Fibroblast of lung (primary cell): ENCODE measurements around the gene TMEM30B. TPM values are rescaled to one million over a fixed set of nuclear protein-coding genes. Genes with fewer than 3 reads are reported as not detected.

ENCODE experiments used
- DNase-seq, 2 donors: peaks; one replicate each; pipeline versions ENCODE4 v3.0.0 to v3.0.0-alpha.2; 2010; ENCODE audit warnings: low read depth in 2 of 2
- H2AFZ ChIP-seq: 2 replicates; pipeline ENCODE4 v1.5.1; 2012; ENCODE audit warnings: low read length, control low read depth, inconsistent platforms
- H3K27ac ChIP-seq: 2 replicates; pipeline ENCODE4 v1.5.1; 2011; ENCODE audit warnings: low read length, control low read depth; ENCODE audit not compliant: insufficient read depth
- H3K27me3 ChIP-seq: 2 replicates; pipeline ENCODE4 v1.5.1; 2011; ENCODE audit warnings: mild to moderate bottlenecking, low read length; ENCODE audit not compliant: control insufficient read depth, insufficient read depth
- H3K36me3 ChIP-seq: 2 replicates; pipeline ENCODE4 v1.5.1; 2011; ENCODE audit warnings: low read length; ENCODE audit not compliant: control insufficient read depth, insufficient read depth
- H3K4me1 ChIP-seq: 2 replicates; pipeline ENCODE4 v1.5.1; 2011; ENCODE audit warnings: low read length; ENCODE audit not compliant: control insufficient read depth, insufficient read depth; ENCODE audit errors: extremely low read depth
- H3K4me2 ChIP-seq: 2 replicates; pipeline ENCODE4 v1.5.1; 2011; ENCODE audit warnings: low read length, control low read depth; ENCODE audit not compliant: insufficient read depth; ENCODE audit errors: extremely low read depth
- H3K4me3 ChIP-seq, 4 experiments: fragments of 200-600 bp in 1 of 4; sonication (generic) in 1 of 4; replicated peaks in 1 of 4; 2 replicates each; pipeline ENCODE4 v1.5.1; 2011 to 2016; ENCODE audit warnings: low read length in 4 of 4, low read depth in 3 of 4, mild to moderate bottlenecking in 3 of 4, control low read depth in 2 of 4, inconsistent platforms in 1 of 4, mixed read lengths in 1 of 4; ENCODE audit not compliant: insufficient read depth in 1 of 4; ENCODE audit errors: control extremely low read depth in 1 of 4
- H3K79me2 ChIP-seq: 2 replicates; pipeline ENCODE4 v1.5.1; 2012; ENCODE audit warnings: mild to moderate bottlenecking, low read length, inconsistent platforms; ENCODE audit not compliant: control insufficient read depth, insufficient read depth
- H3K9ac ChIP-seq: 2 replicates; pipeline ENCODE4 v1.5.1; 2011; ENCODE audit warnings: mild to moderate bottlenecking, low read length, control low read depth; ENCODE audit not compliant: insufficient read depth
- H3K9me3 ChIP-seq: 2 replicates; pipeline ENCODE4 v1.5.1; 2012; ENCODE audit warnings: low read depth, low read length; ENCODE audit not compliant: control insufficient read depth, insufficient read depth
- H4K20me1 ChIP-seq: 2 replicates; pipeline ENCODE4 v1.5.1; 2011; ENCODE audit warnings: low read length; ENCODE audit not compliant: control insufficient read depth, insufficient read depth; ENCODE audit errors: extremely low read depth
- EZH2 ChIP-seq: IDR thresholded peaks from 2 replicates; pipeline ENCODE4 v1.5.1; 2012; ENCODE audit warnings: low read length, control low read depth, mild to moderate bottlenecking; ENCODE audit errors: missing control alignments
- polyA plus RNA-seq, 2 donors: library from polyadenylated mRNA; depleted of rRNA in 1 of 2; stranded (reverse) in 1 of 2; unstranded in 1 of 2; fragments of >200 nt; gene quantifications; 2 replicates each; pipeline ENCODE4 v1.2.1, GENCODE V29; 2011 to 2012; ENCODE audit warnings: missing spikeins in 1 of 2
- total RNA-seq: library from RNA; depleted of rRNA; stranded (reverse); fragments of >200 nt; gene quantifications from 2 replicates; pipeline ENCODE4 v1.2.1, GENCODE V29; 2014
- TF ChIP-seq, protein P1 (sequence below), 2 donors: IDR thresholded peaks in 1 of 2; conservative IDR thresholded peaks in 1 of 2; 1 replicate in 1 of 2; 2 replicates in 1 of 2; pipeline ENCODE4 v1.5.1; 2011 to 2012; ENCODE audit warnings: low read length in 2 of 2, control low read depth in 1 of 2, inconsistent platforms in 1 of 2, low read depth in 1 of 2, mild to moderate bottlenecking in 1 of 2

Gene TMEM30B
- total and polyA plus RNA-seq, 2 donors (not counting 1 experiment from before 2014, with no cell fraction given), result 0.22 to 0.83 TPM

DNA sequence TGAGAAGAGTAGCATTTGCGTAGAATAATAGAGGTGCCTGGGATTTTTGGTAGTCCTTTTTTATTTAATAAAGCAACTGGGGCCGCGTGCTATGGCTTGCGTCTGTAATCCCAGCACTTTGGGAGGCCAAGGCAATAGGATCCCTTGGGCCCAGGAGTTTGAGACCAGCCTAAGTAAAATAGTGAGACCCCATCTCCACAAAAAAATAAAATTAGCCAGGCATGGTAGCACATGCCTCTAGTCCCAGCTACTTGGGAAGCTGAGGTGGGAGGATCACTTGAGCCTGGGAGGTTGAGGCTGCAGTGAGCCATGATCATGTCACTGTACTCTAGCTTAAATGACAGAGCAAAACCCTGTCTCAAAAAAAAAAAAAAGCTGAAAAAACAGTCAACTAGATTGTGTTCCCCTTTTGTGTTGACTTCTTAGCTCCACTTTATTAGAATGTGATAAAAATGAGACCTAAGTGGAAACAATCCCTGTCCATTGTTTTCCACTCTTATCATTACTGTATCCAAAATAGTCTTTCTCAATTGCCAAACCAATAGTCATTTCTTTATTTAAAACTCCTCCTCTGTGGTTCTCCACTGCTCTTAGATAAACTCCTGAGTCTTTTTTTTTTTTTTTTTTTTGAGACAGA lies 47.6 kb upstream of the TMEM30B start:
- Histone ChIP-seq H3K9me3 (no peaks in the 10 kb centered on the region), H4K20me1 (no peaks in the 10 kb centered on the region), H3K27ac (no peak overlapping the region), H3K4me1 (no peaks in the 10 kb centered on the region), H3K36me3 (no peaks in the 10 kb centered on the region), H3K79me2 (no peaks in the 10 kb centered on the region), H3K4me2 (no peak overlapping the region), H3K4me3 (no peak overlapping the region), H2AFZ (no peak overlapping the region), H3K9ac (no peak overlapping the region), H3K27me3 (peaks cover under 1% of the 10 kb centered on the region)
- no peak for TF ChIP-seq EZH2
- DNase-seq, result no peak

DNA sequence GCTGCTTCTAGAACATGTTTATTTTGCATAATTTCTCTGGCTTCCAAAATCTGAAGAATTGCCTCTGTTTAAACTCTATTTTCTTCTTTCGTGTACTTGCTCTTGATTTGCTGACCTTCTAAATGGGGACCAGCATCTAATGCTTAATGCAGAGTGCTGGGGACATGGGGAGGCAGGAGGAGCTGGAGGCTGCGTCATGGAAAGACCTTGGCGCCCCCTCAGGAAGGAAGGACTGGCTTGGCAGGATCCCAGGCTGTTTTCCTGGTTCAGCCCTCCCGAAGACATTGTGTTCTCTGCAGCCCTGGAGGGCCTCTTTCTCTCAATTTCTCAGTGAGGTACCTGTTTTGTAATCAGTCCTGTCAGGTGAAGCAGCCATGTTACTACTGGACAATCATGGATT lies 45.7 kb upstream of the TMEM30B start:
- H3K4me1 ChIP-seq, result no peaks in the 10 kb centered on the region
- H2AFZ ChIP-seq, result no peak overlapping the region
- H3K9ac ChIP-seq, result no peak overlapping the region
- peaks cover 14% of the 10 kb centered on the region for H3K27me3 ChIP-seq
- no peaks in the 10 kb centered on the region for H3K9me3 ChIP-seq
- H3K27ac ChIP-seq, result no peak overlapping the region
- no peak for TF ChIP-seq EZH2
- TF ChIP-seq, protein P1, sequence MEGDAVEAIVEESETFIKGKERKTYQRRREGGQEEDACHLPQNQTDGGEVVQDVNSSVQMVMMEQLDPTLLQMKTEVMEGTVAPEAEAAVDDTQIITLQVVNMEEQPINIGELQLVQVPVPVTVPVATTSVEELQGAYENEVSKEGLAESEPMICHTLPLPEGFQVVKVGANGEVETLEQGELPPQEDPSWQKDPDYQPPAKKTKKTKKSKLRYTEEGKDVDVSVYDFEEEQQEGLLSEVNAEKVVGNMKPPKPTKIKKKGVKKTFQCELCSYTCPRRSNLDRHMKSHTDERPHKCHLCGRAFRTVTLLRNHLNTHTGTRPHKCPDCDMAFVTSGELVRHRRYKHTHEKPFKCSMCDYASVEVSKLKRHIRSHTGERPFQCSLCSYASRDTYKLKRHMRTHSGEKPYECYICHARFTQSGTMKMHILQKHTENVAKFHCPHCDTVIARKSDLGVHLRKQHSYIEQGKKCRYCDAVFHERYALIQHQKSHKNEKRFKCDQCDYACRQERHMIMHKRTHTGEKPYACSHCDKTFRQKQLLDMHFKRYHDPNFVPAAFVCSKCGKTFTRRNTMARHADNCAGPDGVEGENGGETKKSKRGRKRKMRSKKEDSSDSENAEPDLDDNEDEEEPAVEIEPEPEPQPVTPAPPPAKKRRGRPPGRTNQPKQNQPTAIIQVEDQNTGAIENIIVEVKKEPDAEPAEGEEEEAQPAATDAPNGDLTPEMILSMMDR (conservative IDR thresholded peaks at IDR 0.05 in 1 of 2, IDR thresholded peaks at IDR 0.05 in 1 of 2; ENCODE audit: low read depth in 1 of 2, low read length in 2 of 2), result no peak
- no peaks in the 10 kb centered on the region for H3K36me3 ChIP-seq
- H4K20me1 ChIP-seq, result no peaks in the 10 kb centered on the region
- H3K4me3 ChIP-seq, result no peak overlapping the region
- H3K4me2 ChIP-seq, result no peak overlapping the region
- H3K79me2 ChIP-seq, result no peaks in the 10 kb centered on the region
- DNase-seq, result peak in 1 of 2 donors; percentile 15

DNA sequence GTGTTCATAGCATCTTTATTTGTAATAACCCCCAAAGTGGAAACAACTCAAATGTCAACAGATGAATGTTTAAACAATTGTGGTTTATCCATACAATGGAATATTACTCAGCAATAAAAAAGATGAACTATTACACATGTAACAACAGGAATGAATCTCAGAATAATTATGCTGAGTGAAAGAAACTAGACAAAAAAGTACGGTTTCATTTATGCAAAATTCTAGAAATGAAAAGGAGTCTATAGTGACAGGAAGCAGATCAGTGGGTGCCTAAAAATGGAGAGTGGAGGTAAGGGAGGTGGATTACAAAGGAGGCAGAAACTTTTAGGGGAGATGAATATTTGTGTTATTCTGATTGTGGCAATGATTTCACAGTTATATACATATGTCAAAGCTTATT lies 45.0 kb upstream of the TMEM30B start:
- Histone ChIP-seq H3K4me2 (no peak overlapping the region), H2AFZ (no peak overlapping the region), H3K9me3 (no peaks in the 10 kb centered on the region), H3K9ac (no peak overlapping the region), H3K36me3 (no peaks in the 10 kb centered on the region), H3K79me2 (no peaks in the 10 kb centered on the region), H3K4me1 (no peaks in the 10 kb centered on the region), H3K27ac (no peak overlapping the region), H3K27me3 (peaks cover 21% of the 10 kb centered on the region), H4K20me1 (no peaks in the 10 kb centered on the region), H3K4me3 (no peak overlapping the region)
- no peak for DNase-seq
- TF ChIP-seq EZH2, result no peak
- TF ChIP-seq, protein P1 (conservative IDR thresholded peaks at IDR 0.05 in 1 of 2, IDR thresholded peaks at IDR 0.05 in 1 of 2; ENCODE audit: low read depth in 1 of 2, low read length in 2 of 2), result no peak
